Lower lobe of right lung (tissue), 2 donors: ENCODE results near the gene TCF7L2. TPM values are rescaled to one million over a fixed set of nuclear protein-coding genes. Genes with fewer than 3 reads are reported as not detected.

ENCODE experiments used
- ATAC-seq, 2 donors: fragments of 200-7000 bp; cut with Tn5 transposase; one replicate each; pipeline ENCODE4 v1.9.1; 2020 to 2022; ENCODE audit warnings: mild to moderate bottlenecking in 2 of 2, moderate library complexity in 2 of 2
- DNase-seq: peaks from one replicate; pipeline ENCODE4 v3.0.0-alpha.2; 2020
- H3K27ac ChIP-seq: fragments of 200-600 bp; one replicate; pipeline ENCODE4 v1.8.0; 2022
- H3K27me3 ChIP-seq: fragments of 200-600 bp; one replicate; pipeline ENCODE4 v1.8.0; 2022; ENCODE audit warnings: low read depth
- H3K36me3 ChIP-seq: fragments of 200-600 bp; one replicate; pipeline ENCODE4 v1.8.0; 2022; ENCODE audit warnings: mild to moderate bottlenecking
- H3K4me1 ChIP-seq: fragments of 200-600 bp; one replicate; pipeline ENCODE4 v1.8.0; 2022
- H3K4me3 ChIP-seq: fragments of 200-600 bp; one replicate; pipeline ENCODE4 v1.8.0; 2022; ENCODE audit warnings: mild to moderate bottlenecking
- H3K9me3 ChIP-seq: fragments of 200-600 bp; one replicate; pipeline ENCODE4 v1.8.0; 2022
- intact Hi-C: fragments of 100-400 bp; cut with DNase I; formaldehyde crosslinking; loops from one replicate; pipeline ENCODE4 v1.11.0; 2022
- total RNA-seq: library from RNA; stranded (reverse); fragmentation: NEBNext Ultra II Directional; extraction: Animal tissue kit (Norgen Biotek cat#: 25700); gene quantifications from one replicate; pipeline ENCODE4 v1.2.1, GENCODE V29; 2021
- TF ChIP-seq, protein P1 (sequence below): fragments of 200-600 bp; IDR thresholded peaks from one replicate; pipeline ENCODE4 v1.8.0; 2022; ENCODE audit warnings: antibody characterized with exemption, mild to moderate bottlenecking
- donor health status: DM: no; HTN: yes; CAD: no; lungs with severe emphysema.

The TCF7L2 gene
- total RNA-seq, 1 donor from 2014 or later = 71.2 TPM

DNA sequence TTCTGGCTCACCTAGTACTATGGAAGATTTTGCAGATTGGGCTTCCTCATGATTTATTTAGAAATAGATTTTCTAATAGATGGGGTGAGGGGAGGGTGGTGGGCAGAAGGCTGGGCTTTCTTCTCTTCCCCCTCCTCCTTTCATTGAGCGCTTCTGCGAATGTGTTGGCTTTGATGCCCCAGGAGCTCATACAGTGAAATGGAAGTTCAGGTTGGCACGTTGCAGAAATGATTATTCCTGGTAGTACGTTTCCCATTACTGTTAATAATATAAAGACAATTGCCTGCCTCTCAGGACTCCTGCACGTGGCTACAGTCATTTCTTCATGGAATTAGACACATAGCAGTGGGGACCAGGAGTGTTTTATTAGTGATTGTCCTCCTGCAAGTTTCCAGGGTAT, 39.8 kb downstream of the TCF7L2 start:
- H3K27ac ChIP-seq = no peak overlapping the region
- TF ChIP-seq, protein P1, sequence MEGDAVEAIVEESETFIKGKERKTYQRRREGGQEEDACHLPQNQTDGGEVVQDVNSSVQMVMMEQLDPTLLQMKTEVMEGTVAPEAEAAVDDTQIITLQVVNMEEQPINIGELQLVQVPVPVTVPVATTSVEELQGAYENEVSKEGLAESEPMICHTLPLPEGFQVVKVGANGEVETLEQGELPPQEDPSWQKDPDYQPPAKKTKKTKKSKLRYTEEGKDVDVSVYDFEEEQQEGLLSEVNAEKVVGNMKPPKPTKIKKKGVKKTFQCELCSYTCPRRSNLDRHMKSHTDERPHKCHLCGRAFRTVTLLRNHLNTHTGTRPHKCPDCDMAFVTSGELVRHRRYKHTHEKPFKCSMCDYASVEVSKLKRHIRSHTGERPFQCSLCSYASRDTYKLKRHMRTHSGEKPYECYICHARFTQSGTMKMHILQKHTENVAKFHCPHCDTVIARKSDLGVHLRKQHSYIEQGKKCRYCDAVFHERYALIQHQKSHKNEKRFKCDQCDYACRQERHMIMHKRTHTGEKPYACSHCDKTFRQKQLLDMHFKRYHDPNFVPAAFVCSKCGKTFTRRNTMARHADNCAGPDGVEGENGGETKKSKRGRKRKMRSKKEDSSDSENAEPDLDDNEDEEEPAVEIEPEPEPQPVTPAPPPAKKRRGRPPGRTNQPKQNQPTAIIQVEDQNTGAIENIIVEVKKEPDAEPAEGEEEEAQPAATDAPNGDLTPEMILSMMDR = no peak
- no peak for ATAC-seq
- intact Hi-C loops = no loop called here
- no peak for DNase-seq
- no peaks in the 10 kb centered on the region for H3K9me3 ChIP-seq
- H3K36me3 ChIP-seq = peaks cover 4% of the 10 kb centered on the region
- peaks cover 24% of the 10 kb centered on the region for H3K4me1 ChIP-seq
- no peak overlapping the region for H3K4me3 ChIP-seq
- no peaks in the 10 kb centered on the region for H3K27me3 ChIP-seq

DNA sequence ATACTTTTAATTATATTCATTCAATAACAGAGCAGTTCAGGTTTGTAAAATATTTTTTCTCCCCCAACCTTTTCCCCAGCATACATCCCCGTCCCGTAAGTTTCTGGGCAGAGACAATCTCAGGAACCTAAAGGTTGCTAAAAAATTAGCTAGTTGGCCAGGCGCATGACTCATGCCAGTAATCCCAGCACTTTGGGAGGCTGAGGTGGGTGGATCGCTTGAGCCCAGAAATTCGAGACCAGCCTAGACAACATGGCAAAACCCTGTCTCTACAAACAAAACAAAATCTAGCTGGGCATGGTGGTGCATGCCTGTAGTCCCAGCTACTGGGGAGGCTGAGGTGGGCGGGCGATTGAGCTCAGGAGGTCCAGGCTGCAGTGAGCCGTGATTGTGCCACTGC, 40.2 kb downstream of the TCF7L2 start:
- Histone ChIP-seq H3K4me3 (no peak overlapping the region), H3K27ac (no peak overlapping the region), H3K27me3 (no peaks in the 10 kb centered on the region), H3K9me3 (no peaks in the 10 kb centered on the region), H3K36me3 (peaks cover 4% of the 10 kb centered on the region), H3K4me1 (peaks cover 20% of the 10 kb centered on the region)
- intact Hi-C loops = no loop called here
- TF ChIP-seq, protein P1 = no peak
- DNase-seq (no peak), ATAC-seq (no peak)

DNA sequence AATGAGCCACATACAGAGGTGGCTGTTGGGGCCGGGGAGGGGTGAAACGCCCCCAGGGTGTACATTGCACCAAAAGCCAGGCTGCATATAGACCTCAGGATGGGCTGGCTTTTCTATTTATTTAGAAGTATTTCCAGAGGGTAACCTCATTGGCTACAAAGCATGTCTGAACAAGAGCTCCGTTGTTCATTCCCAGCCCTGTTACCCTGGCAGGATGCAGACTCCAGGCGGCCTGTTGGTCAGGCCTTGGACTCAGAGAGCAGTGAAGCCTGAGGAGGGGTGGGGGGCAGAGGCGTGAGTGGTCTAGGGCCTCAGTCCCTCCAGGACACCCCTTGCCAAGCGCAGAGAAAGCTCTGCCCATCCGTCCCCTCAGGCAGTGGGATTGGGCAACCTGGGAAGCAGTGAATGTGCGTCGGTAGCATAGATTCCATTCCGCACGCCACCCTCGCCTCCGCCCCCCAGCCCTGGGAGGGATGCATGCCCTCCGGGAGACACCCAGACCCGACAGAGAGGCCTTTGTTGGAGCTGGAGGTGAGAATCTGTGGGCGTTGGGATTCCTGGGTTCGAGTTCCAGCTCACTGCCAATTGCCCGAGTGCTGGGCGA, 41.9 kb downstream of the TCF7L2 start:
- Histone ChIP-seq H3K36me3 (peaks cover 4% of the 10 kb centered on the region), H3K9me3 (no peaks in the 10 kb centered on the region), H3K27ac (no peak overlapping the region), H3K27me3 (no peaks in the 10 kb centered on the region), H3K4me1 (peaks cover 7% of the 10 kb centered on the region), H3K4me3 (no peak overlapping the region)
- TF ChIP-seq, protein P1 = no peak
- ATAC-seq (peak in 1 of 2 donors; percentile 14), DNase-seq (no peak)
- intact Hi-C loops = no loop called here

DNA sequence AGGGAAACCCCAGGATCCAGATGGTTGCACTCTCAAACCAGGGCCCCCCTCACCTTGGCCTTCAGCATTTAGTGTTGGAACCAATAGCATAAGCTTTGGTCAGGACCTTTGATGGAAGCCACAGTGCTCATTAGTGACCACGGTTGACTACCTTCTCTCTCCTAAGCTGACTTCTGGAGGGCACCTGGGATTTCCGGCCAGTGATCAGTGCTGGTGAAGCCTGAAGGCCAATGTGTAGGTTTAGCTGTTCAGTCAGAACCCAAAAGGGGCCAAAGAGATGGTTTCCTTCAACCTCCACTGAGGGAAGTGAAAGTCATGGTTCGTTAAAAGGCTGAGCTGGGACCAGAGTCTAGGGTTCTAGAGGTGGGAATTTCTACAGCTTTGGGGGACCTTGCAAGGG, 46.4 kb downstream of the TCF7L2 start:
- DNase-seq = no peak
- TF ChIP-seq, protein P1 = no peak
- H3K4me3 ChIP-seq = no peak overlapping the region
- ATAC-seq = no peak
- peaks cover 19% of the 10 kb centered on the region for H3K4me1 ChIP-seq
- intact Hi-C loops = no loop called here
- H3K27ac ChIP-seq = no peak overlapping the region
- H3K27me3 ChIP-seq = no peaks in the 10 kb centered on the region
- H3K9me3 ChIP-seq = no peaks in the 10 kb centered on the region
- H3K36me3 ChIP-seq = peaks cover 2% of the 10 kb centered on the region

DNA sequence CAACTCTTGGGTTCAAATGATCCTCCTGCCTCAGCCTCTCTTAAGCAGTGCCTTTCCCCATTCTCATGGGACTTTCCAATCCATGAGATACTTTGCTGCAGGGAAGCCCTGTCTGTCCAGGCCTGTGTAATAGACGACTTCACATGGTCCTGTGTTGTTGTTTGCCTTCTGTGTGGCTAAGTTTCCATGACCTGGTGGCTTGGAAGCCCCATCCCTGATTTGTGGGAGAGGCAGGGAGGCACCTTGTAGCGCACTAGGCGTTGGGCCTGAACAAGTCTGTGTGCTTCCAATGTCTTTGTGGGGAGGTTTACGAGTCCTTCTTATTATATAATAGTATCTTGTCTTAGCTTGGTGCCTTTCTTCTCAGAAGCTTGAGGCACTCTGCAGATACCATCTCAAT, 49.1 kb downstream of the TCF7L2 start:
- Histone ChIP-seq H3K27ac (no peak overlapping the region), H3K4me3 (no peak overlapping the region), H3K9me3 (no peaks in the 10 kb centered on the region), H3K4me1 (peaks cover 28% of the 10 kb centered on the region), H3K36me3 (no peaks in the 10 kb centered on the region), H3K27me3 (no peaks in the 10 kb centered on the region)
- intact Hi-C loops = no loop called here
- DNase-seq (no peak), ATAC-seq (no peak)
- TF ChIP-seq, protein P1 = no peak
